HG03558 (cell line): ENCODE measurements around the gene KAT8.

ENCODE experiments used
- ATAC-seq: cut with Tn5 transposase; IDR thresholded peaks from one replicate; pipeline ENCODE4 v1.9.1; 2021; ENCODE audit warnings: moderate number of reproducible peaks; ENCODE audit not compliant: unreplicated experiment; ENCODE audit errors: extremely low read depth

Gene KAT8

GRCh38 chr16:31117384-31118222, at the start of gene KAT8:
Gene KAT8 (plus strand): TSS chr16:31117664. CDS start chr16:31117682, 18 bp downstream.
- ATAC-seq: peak; percentile 55

- ATAC-seq: no peak
Measured at GRCh38 chr16:31071861-31072260, 45.6 kb upstream of the KAT8 start.

GRCh38 chr16:31072540-31073141, 44.8 kb upstream of the KAT8 start:
- ATAC-seq: no peak

- ATAC-seq: peak; percentile 29
Measured at GRCh38 chr16:31073142-31073969, 44.1 kb upstream of the KAT8 start.

GRCh38 chr16:31073970-31074813, 43.3 kb upstream of the KAT8 start, which contains the start of the genes ZNF646 and ZNF668:
Gene ZNF646 (plus strand): TSS chr16:31074422. CDS start chr16:31076325, 1,903 bp downstream.
Gene ZNF668 (minus strand): TSS chr16:31074240. CDS start chr16:31064459, 9,781 bp downstream.
- peak; percentile 35 for ATAC-seq

GRCh38 chr16:31074814-31075183, 42.7 kb upstream of the KAT8 start:
- no peak for ATAC-seq

- no peak for ATAC-seq
Measured at GRCh38 chr16:31076319-31076718, 41.1 kb upstream of the KAT8 start.

- ATAC-seq: no peak
Measured at GRCh38 chr16:31077024-31077423, 40.4 kb upstream of the KAT8 start.

- no peak for ATAC-seq
Measured at GRCh38 chr16:31077592-31078396, 39.7 kb upstream of the KAT8 start.

GRCh38 chr16:31078597-31079341, 38.7 kb upstream of the KAT8 start:
- ATAC-seq: no peak

- ATAC-seq: no peak
Measured at GRCh38 chr16:31079342-31079944, 38.0 kb upstream of the KAT8 start.

GRCh38 chr16:31080035-31080629, 37.3 kb upstream of the KAT8 start:
- ATAC-seq: no peak

- no peak for ATAC-seq
Measured at GRCh38 chr16:31080756-31081419, 36.6 kb upstream of the KAT8 start.

- no peak for ATAC-seq
Measured at GRCh38 chr16:31081428-31082351, 35.8 kb upstream of the KAT8 start.

- ATAC-seq: no peak
Measured at GRCh38 chr16:31082368-31083045, 35.0 kb upstream of the KAT8 start.
